Ishikawa (cell line): ENCODE data around the gene ANAPC16.

ENCODE experiments used
- CEBPB ChIP-seq: IDR thresholded peaks from 2 replicates; pipeline ENCODE4 v1.6.1; 2012
- EGR1 ChIP-seq: IDR thresholded peaks from 2 replicates; pipeline ENCODE4 v1.6.1; 2012
- EP300 ChIP-seq: IDR thresholded peaks from 2 replicates; pipeline ENCODE4 v1.6.1; 2012; ENCODE audit warnings: borderline replicate concordance
- MAX ChIP-seq: IDR thresholded peaks from 2 replicates; pipeline ENCODE4 v1.6.1; 2012
- RAD21 ChIP-seq: IDR thresholded peaks from 2 replicates; pipeline ENCODE4 v1.6.1; 2012; ENCODE audit warnings: low read depth
- REST ChIP-seq: IDR thresholded peaks from 2 replicates; pipeline ENCODE4 v1.6.1; 2012; ENCODE audit warnings: low read depth, mild to moderate bottlenecking
- TAF1 ChIP-seq: IDR thresholded peaks from 2 replicates; pipeline ENCODE4 v1.6.1; 2012; ENCODE audit warnings: low read depth, mild to moderate bottlenecking
- YY1 ChIP-seq: IDR thresholded peaks from 2 replicates; pipeline ENCODE4 v1.6.1; 2012; ENCODE audit warnings: low read depth

DNA sequence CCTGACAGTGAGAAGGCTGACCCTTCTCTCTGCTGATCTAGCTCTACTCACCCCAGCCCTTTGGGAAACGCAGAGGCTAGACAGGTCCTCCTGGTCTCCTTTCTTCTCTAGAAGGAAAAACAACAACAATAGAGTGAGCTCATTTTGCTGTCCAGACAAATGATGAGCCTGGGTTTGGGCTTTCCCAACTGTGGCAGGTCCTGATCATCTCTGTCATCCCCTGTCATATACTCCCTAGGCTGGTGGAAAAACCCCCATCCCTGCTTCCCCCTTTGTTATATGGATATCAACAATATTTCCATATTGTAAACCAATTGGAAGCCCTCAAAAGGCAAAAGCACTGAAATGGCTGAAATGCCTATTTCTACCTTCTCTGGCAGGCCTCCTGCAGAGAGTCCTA is 48.7 kb downstream of the ANAPC16 start:
- no peak for TF ChIP-seq REST
- TF ChIP-seq EP300: no peak
- no peak for TF ChIP-seq TAF1
- no peak for TF ChIP-seq YY1
- no peak for TF ChIP-seq CEBPB
- TF ChIP-seq MAX: no peak
- TF ChIP-seq RAD21: no peak
- no peak for TF ChIP-seq EGR1
